ENCODE measurements around the gene CELF5.
A peak's percentile ranks its signal among the peaks of the same experiment; 100 is the strongest.

DNA sequence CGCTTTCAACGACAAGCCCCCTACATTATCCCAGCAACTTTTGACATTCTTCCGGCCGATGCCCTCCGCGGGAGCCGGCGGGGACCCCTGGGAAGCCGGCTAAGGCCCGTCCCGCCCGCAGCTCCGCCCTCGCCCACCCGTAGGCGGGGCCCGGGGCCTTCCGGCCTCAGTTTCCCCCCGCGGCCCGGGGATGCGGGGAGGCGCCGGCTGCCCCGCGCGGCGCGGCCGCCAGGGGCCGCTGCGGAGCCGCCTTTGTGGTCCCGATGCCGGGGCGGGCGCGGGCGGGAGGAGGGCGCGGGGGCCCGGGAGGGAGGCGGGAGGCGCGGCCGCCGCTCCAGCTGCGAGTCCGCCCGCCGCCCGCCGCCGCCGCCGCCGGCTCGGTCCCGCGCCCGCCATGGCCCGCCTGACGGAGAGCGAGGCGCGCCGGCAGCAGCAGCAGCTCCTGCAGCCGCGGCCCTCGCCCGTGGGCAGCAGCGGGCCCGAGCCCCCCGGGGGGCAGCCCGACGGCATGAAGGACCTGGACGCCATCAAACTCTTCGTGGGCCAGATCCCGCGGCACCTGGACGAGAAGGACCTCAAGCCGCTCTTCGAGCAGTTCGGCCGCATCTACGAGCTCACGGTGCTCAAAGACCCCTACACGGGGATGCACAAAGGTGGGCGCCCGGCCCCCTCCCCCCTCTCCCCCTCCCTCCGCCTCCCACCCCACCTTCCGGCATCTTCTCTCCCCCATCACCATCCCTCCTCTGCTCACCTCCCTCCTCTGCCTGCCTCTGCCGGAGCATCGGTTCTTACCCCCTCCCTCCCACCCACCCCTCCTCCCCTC, at the start of gene CELF5:
- TF ChIP-seq POLR2AphosphoS5 (IDR thresholded peaks at IDR 0.05), result no peak
- TF ChIP-seq, protein P1, sequence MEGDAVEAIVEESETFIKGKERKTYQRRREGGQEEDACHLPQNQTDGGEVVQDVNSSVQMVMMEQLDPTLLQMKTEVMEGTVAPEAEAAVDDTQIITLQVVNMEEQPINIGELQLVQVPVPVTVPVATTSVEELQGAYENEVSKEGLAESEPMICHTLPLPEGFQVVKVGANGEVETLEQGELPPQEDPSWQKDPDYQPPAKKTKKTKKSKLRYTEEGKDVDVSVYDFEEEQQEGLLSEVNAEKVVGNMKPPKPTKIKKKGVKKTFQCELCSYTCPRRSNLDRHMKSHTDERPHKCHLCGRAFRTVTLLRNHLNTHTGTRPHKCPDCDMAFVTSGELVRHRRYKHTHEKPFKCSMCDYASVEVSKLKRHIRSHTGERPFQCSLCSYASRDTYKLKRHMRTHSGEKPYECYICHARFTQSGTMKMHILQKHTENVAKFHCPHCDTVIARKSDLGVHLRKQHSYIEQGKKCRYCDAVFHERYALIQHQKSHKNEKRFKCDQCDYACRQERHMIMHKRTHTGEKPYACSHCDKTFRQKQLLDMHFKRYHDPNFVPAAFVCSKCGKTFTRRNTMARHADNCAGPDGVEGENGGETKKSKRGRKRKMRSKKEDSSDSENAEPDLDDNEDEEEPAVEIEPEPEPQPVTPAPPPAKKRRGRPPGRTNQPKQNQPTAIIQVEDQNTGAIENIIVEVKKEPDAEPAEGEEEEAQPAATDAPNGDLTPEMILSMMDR (IDR thresholded peaks at IDR 0.05), result peak; percentile 14 to 59 (median 37)
